CD4-positive, CD25-positive, alpha-beta regulatory T cell (primary cell): ENCODE measurements around the gene KRTAP3-1. TPM values are rescaled to one million over a fixed set of nuclear protein-coding genes. Genes with fewer than 3 reads are reported as not detected.
A peak's percentile ranks its signal among the peaks of the same experiment; 100 is the strongest.
"Not testable (repeated sequence)": the region's sequence is repeated elsewhere in the genome, so short reads cannot be mapped to it uniquely, and the experiment has no call there.

Experiments used
- ATAC-seq, 2 donors: fragments of 150-1000 bp; cut with Tn5 transposase; one replicate each; pipeline ENCODE4 v1.10.0; 2021; ENCODE audit warnings: low read depth in 2 of 2, moderate number of reproducible peaks in 2 of 2, moderate library complexity in 1 of 2
- DNase-seq, 3 donors: peaks; one replicate each; pipeline versions ENCODE4 v3.0.0 to v3.0.0-alpha.2; 2012 to 2022; ENCODE audit warnings: mixed read lengths in 1 of 3
- H3K27ac ChIP-seq: one replicate; pipeline ENCODE4 v1.7.0; 2013; ENCODE audit warnings: mild to moderate bottlenecking, low read length; ENCODE audit not compliant: insufficient read depth, poor library complexity, severe bottlenecking
- H3K27me3 ChIP-seq: one replicate; pipeline ENCODE4 v1.7.0; 2013; ENCODE audit warnings: low read length; ENCODE audit not compliant: control insufficient read depth, insufficient read depth
- H3K36me3 ChIP-seq: one replicate; pipeline ENCODE4 v1.7.0; 2013; ENCODE audit warnings: mild to moderate bottlenecking, low read length, moderate library complexity; ENCODE audit not compliant: control insufficient read depth, insufficient read depth
- H3K4me1 ChIP-seq: 2 replicates; pipeline ENCODE4 v1.7.0; 2013; ENCODE audit warnings: mild to moderate bottlenecking, low read length; ENCODE audit not compliant: insufficient read depth, control insufficient read depth, poor library complexity, severe bottlenecking
- H3K4me3 ChIP-seq: one replicate; pipeline ENCODE4 v1.7.0; 2013; ENCODE audit warnings: low read depth, mild to moderate bottlenecking, low read length, moderate library complexity
- H3K9me3 ChIP-seq, 2 experiments: 1 replicate in 1 of 2; 2 replicates in 1 of 2; pipeline ENCODE4 v1.7.0; 2013; ENCODE audit warnings: low read length in 2 of 2, mild to moderate bottlenecking in 1 of 2, moderate library complexity in 1 of 2; ENCODE audit not compliant: control insufficient read depth in 2 of 2
- H3K27ac Mint-ChIP-seq, 3 donors: one replicate each; pipeline ENCODE4 v1.8.0; 2020 to 2022; ENCODE audit warnings: mild to moderate bottlenecking in 3 of 3, mixed read lengths in 3 of 3, moderate library complexity in 2 of 3
- H3K27me3 Mint-ChIP-seq: one replicate; pipeline ENCODE4 v1.8.0; 2022; ENCODE audit warnings: mild to moderate bottlenecking, mixed read lengths
- H3K36me3 Mint-ChIP-seq: one replicate; pipeline ENCODE4 v1.8.0; 2020; ENCODE audit warnings: mixed read lengths
- H3K4me1 Mint-ChIP-seq, 4 donors: one replicate each; pipeline ENCODE4 v1.8.0; 2020 to 2022; ENCODE audit warnings: mixed read lengths in 4 of 4, mild to moderate bottlenecking in 1 of 4
- H3K4me3 Mint-ChIP-seq, 4 donors: one replicate each; pipeline ENCODE4 v1.8.0; 2020 to 2022; ENCODE audit warnings: mild to moderate bottlenecking in 4 of 4, mixed read lengths in 4 of 4, moderate library complexity in 3 of 4
- H3K9me3 Mint-ChIP-seq, 7 donors: one replicate each; pipeline ENCODE4 v1.8.0; 2020 to 2022; ENCODE audit warnings: mixed read lengths in 7 of 7, mild to moderate bottlenecking in 3 of 7, moderate library complexity in 2 of 7
- polyA plus RNA-seq, 4 donors: library from polyadenylated mRNA; unstranded; fragments of 300-500 nt; fragmentation: Illumina TruSeq; gene quantifications; one replicate each; pipeline ENCODE4 v1.2.3, GENCODE V29; 2021
- total RNA-seq: library from RNA; stranded (reverse); gene quantifications from one replicate; pipeline ENCODE4 v1.2.3, GENCODE V29; 2022

KRTAP3-1 gene
- total and polyA plus RNA-seq, 5 donors from 2014 or later: not detected

- H3K9me3 Mint-ChIP-seq: peaks cover 0 to 1% (median 0%) of the 10 kb centered on the region in 7 donors
- peaks cover 7% of the 10 kb centered on the region for H3K27me3 ChIP-seq
- H3K27me3 Mint-ChIP-seq: peaks cover 57% of the 10 kb centered on the region
These were observed 7.1 kb downstream of the KRTAP3-1 start for GRCh38 chr17:41001795-41002194.

GRCh38 chr17:40999563-40999962 lies 9.4 kb downstream of the KRTAP3-1 start, which contains the start of gene KRTAP3-2:
Gene KRTAP3-2 (minus strand): TSS chr17:40999906. CDS start chr17:40999853, 53 bp downstream.
- not testable (repeated sequence) for DNase-seq, H3K9me3 Mint-ChIP-seq, H3K36me3 ChIP-seq, H3K9me3 ChIP-seq, H3K4me3 ChIP-seq, H3K4me1 Mint-ChIP-seq, H3K4me3 Mint-ChIP-seq, ATAC-seq, H3K27ac ChIP-seq, H3K4me1 ChIP-seq, H3K36me3 Mint-ChIP-seq, H3K27ac Mint-ChIP-seq
- H3K27me3 ChIP-seq: peaks cover 13% of the 10 kb centered on the region
- peaks cover 66% of the 10 kb centered on the region for H3K27me3 Mint-ChIP-seq

More at GRCh38 chr17:41001795-41002194, 7.1 kb downstream of the KRTAP3-1 start:
- Mint-ChIP-seq H3K27ac (no peak overlapping the region), H3K4me1 (no peaks in the 10 kb centered on the region), H3K4me3 (no peak overlapping the region), H3K36me3 (no peaks in the 10 kb centered on the region)
- no peak for DNase-seq
- ATAC-seq: no peak
- Histone ChIP-seq H3K9me3 (no peaks in the 10 kb centered on the region), H3K4me3 (no peak overlapping the region), H3K4me1 (no peaks in the 10 kb centered on the region), H3K36me3 (no peaks in the 10 kb centered on the region), H3K27ac (no peak overlapping the region)

- H3K27ac ChIP-seq: no peak overlapping the region
- DNase-seq (no peak), ATAC-seq (no peak)
- no peaks in the 10 kb centered on the region for H3K36me3 ChIP-seq
- H3K9me3 Mint-ChIP-seq: peaks cover 0 to 3% (median 0%) of the 10 kb centered on the region in 7 donors
- no peak overlapping the region for H3K4me3 ChIP-seq
- no peak overlapping the region for H3K4me3 Mint-ChIP-seq
- no peak overlapping the region for H3K27ac Mint-ChIP-seq
- peaks cover 59% of the 10 kb centered on the region for H3K27me3 Mint-ChIP-seq
- no peaks in the 10 kb centered on the region for H3K4me1 ChIP-seq
- H3K4me1 Mint-ChIP-seq: no peaks in the 10 kb centered on the region
- H3K9me3 ChIP-seq: no peaks in the 10 kb centered on the region
- peaks cover 14% of the 10 kb centered on the region for H3K27me3 ChIP-seq
- no peaks in the 10 kb centered on the region for H3K36me3 Mint-ChIP-seq
These were observed 11.6 kb downstream of the KRTAP3-1 start for GRCh38 chr17:40997361-40997760.

GRCh38 chr17:40996829-40997228 lies 12.1 kb downstream of the KRTAP3-1 start:
- Histone ChIP-seq H3K27me3 (peaks cover 16% of the 10 kb centered on the region), H3K27ac (no peak overlapping the region), H3K9me3 (no peaks in the 10 kb centered on the region), H3K4me3 (no peak overlapping the region), H3K36me3 (no peaks in the 10 kb centered on the region), H3K4me1 (no peaks in the 10 kb centered on the region)
- Mint-ChIP-seq H3K27ac (no peak overlapping the region), H3K9me3 (peaks cover 0 to 3% (median 0%) of the 10 kb centered on the region in 7 donors), H3K36me3 (no peaks in the 10 kb centered on the region), H3K27me3 (peaks cover 56% of the 10 kb centered on the region), H3K4me1 (no peaks in the 10 kb centered on the region), H3K4me3 (no peak overlapping the region)
- ATAC-seq: no peak
- no peak for DNase-seq

- H3K27me3 ChIP-seq: peaks cover 16% of the 10 kb centered on the region
- no peaks in the 10 kb centered on the region for H3K4me1 ChIP-seq
- H3K27ac Mint-ChIP-seq: no peak overlapping the region
- DNase-seq: no peak
- ATAC-seq: no peak
- no peaks in the 10 kb centered on the region for H3K36me3 ChIP-seq
- H3K27ac ChIP-seq: no peak overlapping the region
- no peak overlapping the region for H3K4me3 ChIP-seq
- no peak overlapping the region for H3K4me3 Mint-ChIP-seq
- H3K9me3 ChIP-seq: no peaks in the 10 kb centered on the region
- H3K36me3 Mint-ChIP-seq: no peaks in the 10 kb centered on the region
- no peaks in the 10 kb centered on the region for H3K4me1 Mint-ChIP-seq
- peaks cover 57% of the 10 kb centered on the region for H3K27me3 Mint-ChIP-seq
- peaks cover 0 to 3% (median 0%) of the 10 kb centered on the region in 7 donors for H3K9me3 Mint-ChIP-seq
These were observed 13.8 kb downstream of the KRTAP3-1 start for GRCh38 chr17:40995116-40995515.

- no peaks in the 10 kb centered on the region for H3K4me1 Mint-ChIP-seq
These were observed 15.1 kb downstream of the KRTAP3-1 start, which contains the start of gene KRTAP3-3 for GRCh38 chr17:40993839-40994238. Gene KRTAP3-3 (minus strand): TSS chr17:40994164. CDS start chr17:40994097, 67 bp downstream.

GRCh38 chr17:40993084-40993483 lies 15.8 kb downstream of the KRTAP3-1 start:
- Mint-ChIP-seq H3K27ac (no peak overlapping the region), H3K9me3 (peaks cover 0 to 2% (median 0%) of the 10 kb centered on the region in 7 donors), H3K36me3 (no peaks in the 10 kb centered on the region), H3K4me1 (no peaks in the 10 kb centered on the region), H3K4me3 (no peak overlapping the region), H3K27me3 (peaks cover 54% of the 10 kb centered on the region)
- DNase-seq (no peak), ATAC-seq (no peak)
- Histone ChIP-seq H3K27ac (no peak overlapping the region), H3K36me3 (no peaks in the 10 kb centered on the region), H3K4me1 (no peaks in the 10 kb centered on the region), H3K27me3 (peaks cover 16% of the 10 kb centered on the region), H3K4me3 (no peak overlapping the region), H3K9me3 (no peaks in the 10 kb centered on the region)

More at GRCh38 chr17:40993839-40994238, 15.1 kb downstream of the KRTAP3-1 start, which contains the start of gene KRTAP3-3:
- Mint-ChIP-seq H3K4me3 (no peak within 1 kb of the TSS), H3K27me3 (peaks cover 60% of the 10 kb centered on the region), H3K9me3 (peaks cover 0 to 2% (median 0%) of the 10 kb centered on the region in 7 donors), H3K27ac (peak within 1 kb of the TSS in 1 of 3 donors; percentile 50), H3K36me3 (no peaks in the 10 kb centered on the region)
- Histone ChIP-seq H3K36me3 (no peaks in the 10 kb centered on the region), H3K9me3 (no peaks in the 10 kb centered on the region), H3K4me3 (no peak within 1 kb of the TSS), H3K4me1 (no peaks in the 10 kb centered on the region), H3K27me3 (peaks cover 16% of the 10 kb centered on the region), H3K27ac (no peak within 1 kb of the TSS)
- no peak for DNase-seq
- no peak for ATAC-seq

- H3K4me3 ChIP-seq: no peak overlapping the region
- Mint-ChIP-seq H3K36me3 (no peaks in the 10 kb centered on the region), H3K4me1 (no peaks in the 10 kb centered on the region), H3K27me3 (peaks cover 58% of the 10 kb centered on the region), H3K4me3 (no peak overlapping the region), H3K9me3 (peaks cover 0 to 2% (median 0%) of the 10 kb centered on the region in 7 donors), H3K27ac (no peak overlapping the region)
- no peak for DNase-seq
- no peak overlapping the region for H3K27ac ChIP-seq
- peaks cover 16% of the 10 kb centered on the region for H3K27me3 ChIP-seq
- no peaks in the 10 kb centered on the region for H3K36me3 ChIP-seq
- no peak for ATAC-seq
- no peaks in the 10 kb centered on the region for H3K9me3 ChIP-seq
- H3K4me1 ChIP-seq: no peaks in the 10 kb centered on the region
These were observed 16.3 kb downstream of the KRTAP3-1 start for GRCh38 chr17:40992666-40993065.
